GM18519 (cell line): ENCODE results near the gene PDIA2.
"Not testable (repeated sequence)": the region's sequence is repeated elsewhere in the genome, so short reads cannot be mapped to it uniquely, and the experiment has no call there.

ENCODE experiments used
- ATAC-seq: cut with Tn5 transposase; IDR thresholded peaks from one replicate; pipeline ENCODE4 v1.9.1; 2021; ENCODE audit warnings: mild to moderate bottlenecking, moderate library complexity; ENCODE audit not compliant: unreplicated experiment, low FRiP score

PDIA2 gene

GRCh38 chr16:263182-263774 lies 19.7 kb upstream of the PDIA2 start:
- ATAC-seq: no peak

- no peak for ATAC-seq
Measured at GRCh38 chr16:263944-264343, 19.0 kb upstream of the PDIA2 start.

GRCh38 chr16:264440-264951 lies 18.5 kb upstream of the PDIA2 start:
- ATAC-seq: no peak

- ATAC-seq: no peak
Measured at GRCh38 chr16:265002-265529, 17.9 kb upstream of the PDIA2 start.

GRCh38 chr16:265711-266110 lies 17.3 kb upstream of the PDIA2 start:
- no peak for ATAC-seq

- ATAC-seq: no peak
Measured at GRCh38 chr16:266258-267164, 16.5 kb upstream of the PDIA2 start.

GRCh38 chr16:267562-267961 lies 15.4 kb upstream of the PDIA2 start:
- not testable (repeated sequence) for ATAC-seq

- no peak for ATAC-seq
Measured at GRCh38 chr16:268141-269053, 14.6 kb upstream of the PDIA2 start.

GRCh38 chr16:269061-269796 lies 13.7 kb upstream of the PDIA2 start:
- no peak for ATAC-seq

GRCh38 chr16:270381-271255 lies 12.3 kb upstream of the PDIA2 start:
- ATAC-seq: no peak

GRCh38 chr16:272633-273546 lies 10.1 kb upstream of the PDIA2 start:
- ATAC-seq: no peak

GRCh38 chr16:273547-274421 lies 9.2 kb upstream of the PDIA2 start:
- no peak for ATAC-seq

- ATAC-seq: no peak
Measured at GRCh38 chr16:275041-275641, 7.8 kb upstream of the PDIA2 start.

- no peak for ATAC-seq
Measured at GRCh38 chr16:275786-276232, 7.2 kb upstream of the PDIA2 start, which contains the start of gene RGS11. Gene RGS11, minus strand, starts transcription at chr16:275944. Its CDS starts 33 bp downstream, at chr16:275911.

GRCh38 chr16:276426-277077 lies 6.4 kb upstream of the PDIA2 start:
- ATAC-seq: no peak

GRCh38 chr16:278863-279366 lies 4.0 kb upstream of the PDIA2 start:
- ATAC-seq: no peak
